Mesendoderm (in vitro differentiated cells): ENCODE measurements around the gene SMIM45.

Experiments used
- DNase-seq: peaks from one replicate; pipeline ENCODE4 v3.0.0; 2013
- H2AK5ac ChIP-seq: 2 replicates; pipeline ENCODE4 v1.6.1; 2013; ENCODE audit warnings: low read length, inconsistent platforms
- H2BK120ac ChIP-seq: 2 replicates; pipeline ENCODE4 v1.6.1; 2013; ENCODE audit warnings: low read depth, mild to moderate bottlenecking, low read length, moderate library complexity, mixed read lengths
- H2BK15ac ChIP-seq: replicated peaks from 2 replicates; pipeline ENCODE4 v1.6.1; 2013; ENCODE audit warnings: low read depth, mild to moderate bottlenecking, moderate library complexity
- H2BK5ac ChIP-seq: 2 replicates; pipeline ENCODE4 v1.6.1; 2013; ENCODE audit warnings: low read length, inconsistent platforms
- H3K18ac ChIP-seq: 2 replicates; pipeline ENCODE4 v1.6.1; 2013; ENCODE audit warnings: mild to moderate bottlenecking, low read length, mixed read lengths
- H3K23ac ChIP-seq: one replicate; pipeline ENCODE4 v1.6.1; 2013; ENCODE audit warnings: low read length
- H3K27ac ChIP-seq: 2 replicates; pipeline ENCODE4 v1.5.1; 2013; ENCODE audit warnings: low read depth, mild to moderate bottlenecking, inconsistent platforms, low read length, moderate library complexity
- H3K27me3 ChIP-seq: 2 replicates; pipeline ENCODE4 v1.6.1; 2013; ENCODE audit warnings: low read length, control low read depth, mild to moderate bottlenecking, inconsistent platforms; ENCODE audit not compliant: insufficient read depth, poor library complexity
- H3K36me3 ChIP-seq: 2 replicates; pipeline ENCODE4 v1.6.1; 2013; ENCODE audit warnings: low read length, inconsistent platforms; ENCODE audit not compliant: control insufficient read depth, insufficient read depth
- H3K4ac ChIP-seq: one replicate; pipeline ENCODE4 v1.6.1; 2013; ENCODE audit warnings: low read depth, mild to moderate bottlenecking, low read length, moderate library complexity
- H3K4me1 ChIP-seq: 2 replicates; pipeline ENCODE4 v1.6.1; 2013; ENCODE audit warnings: low read depth, low read length, inconsistent platforms; ENCODE audit not compliant: control insufficient read depth
- H3K4me2 ChIP-seq: 2 replicates; pipeline ENCODE4 v1.6.1; 2013; ENCODE audit warnings: low read length
- H3K4me3 ChIP-seq: 2 replicates; pipeline ENCODE4 v1.5.1; 2013; ENCODE audit warnings: mild to moderate bottlenecking, low read length
- H3K56ac ChIP-seq: one replicate; pipeline ENCODE4 v1.6.1; 2013; ENCODE audit warnings: low read length
- H3K79me1 ChIP-seq: 2 replicates; pipeline ENCODE4 v1.6.1; 2013; ENCODE audit warnings: low read length, inconsistent platforms
- H3K79me2 ChIP-seq: 2 replicates; pipeline ENCODE4 v1.6.1; 2013; ENCODE audit warnings: mild to moderate bottlenecking, low read length; ENCODE audit not compliant: control insufficient read depth, insufficient read depth
- H3K9ac ChIP-seq: 2 replicates; pipeline ENCODE4 v1.6.1; 2013; ENCODE audit warnings: low read length, inconsistent platforms
- H4K5ac ChIP-seq: one replicate; pipeline ENCODE4 v1.6.1; 2013; ENCODE audit warnings: low read length
- H4K8ac ChIP-seq: one replicate; pipeline ENCODE4 v1.6.1; 2013; ENCODE audit warnings: low read depth, mild to moderate bottlenecking, control low read depth, low read length, moderate library complexity
- WGBS: extraction: QIAGEN DNeasy Blood & Tissue Kit; methylation state at CpG from one replicate; pipeline ENCODE4 v1.1.7; 2013; ENCODE audit warnings: low lambda C conversion rate, missing lambda C conversion rate; ENCODE audit not compliant: insufficient coverage; ENCODE audit errors: extremely low coverage; 5-methylcytosine and 5-hydroxymethylcytosine counted together

The SMIM45 gene

GRCh38 chr22:41907436-41908401 is 44.2 kb upstream of the SMIM45 start:
- Histone ChIP-seq H3K79me2 (no peaks in the 10 kb centered on the region), H3K4ac (no peak overlapping the region), H2AK5ac (no peak overlapping the region), H2BK5ac (no peak overlapping the region), H4K8ac (no peak overlapping the region), H3K4me1 (no peaks in the 10 kb centered on the region), H2BK15ac (no peak overlapping the region), H3K56ac (no peak overlapping the region), H3K36me3 (peaks cover 5% of the 10 kb centered on the region), H3K27me3 (peaks cover 23% of the 10 kb centered on the region), H3K4me2 (no peak overlapping the region), H3K9ac (no peak overlapping the region), H2BK120ac (no peak overlapping the region), H3K23ac (no peak overlapping the region), H4K5ac (no peak overlapping the region), H3K18ac (no peak overlapping the region), H3K79me1 (no peaks in the 10 kb centered on the region), H3K27ac (no peak overlapping the region), H3K4me3 (no peak overlapping the region)
- DNase-seq: no peak
- no CpG with 5 or more reads among the region's 10 CpGs for WGBS

DNA sequence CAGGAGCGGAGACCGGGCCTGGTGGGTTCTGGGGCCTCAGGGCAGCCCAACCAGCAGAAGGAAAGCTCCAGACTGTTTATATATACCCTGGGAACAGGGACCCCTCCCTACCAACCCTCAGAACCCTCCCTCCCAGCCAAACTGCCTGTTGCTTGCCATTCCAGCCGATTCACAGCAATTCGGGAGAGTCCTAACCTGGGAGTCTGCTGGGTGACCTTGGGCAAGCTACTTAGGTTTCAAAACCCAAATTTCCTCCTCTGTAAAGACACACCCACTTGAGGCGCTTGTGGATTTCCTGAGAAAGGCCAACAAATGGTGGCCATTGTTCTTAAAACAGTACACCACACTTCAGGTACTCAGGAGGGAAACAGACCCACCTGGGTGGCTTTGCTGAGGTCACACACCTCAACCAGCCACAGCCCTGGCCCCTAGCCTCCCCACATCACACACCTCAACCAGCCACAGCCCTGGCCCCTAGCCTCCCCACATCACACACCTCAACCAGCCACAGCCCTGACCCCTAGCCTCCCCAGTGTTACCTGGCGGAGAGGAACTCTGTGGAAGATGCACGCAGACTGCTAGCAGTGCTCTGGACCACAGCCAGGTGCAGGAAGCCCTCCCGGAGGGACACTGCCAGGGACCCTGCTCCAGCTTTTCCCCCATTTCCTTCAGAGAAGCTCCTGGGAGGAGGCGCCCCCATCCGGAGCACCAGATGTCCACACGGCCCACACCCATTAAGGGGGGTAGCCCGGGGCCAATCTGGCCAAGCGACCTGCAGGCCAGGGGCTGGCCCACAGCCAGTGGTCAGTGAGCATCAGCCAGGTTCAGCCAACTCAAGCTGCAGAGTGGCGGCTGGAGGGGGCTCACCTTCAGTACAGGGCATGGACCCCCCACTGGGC is 43.3 kb upstream of the SMIM45 start:
- H2BK120ac ChIP-seq: no peak overlapping the region
- no peaks in the 10 kb centered on the region for H3K79me1 ChIP-seq
- peaks cover 3% of the 10 kb centered on the region for H3K36me3 ChIP-seq
- H3K18ac ChIP-seq: no peak overlapping the region
- H2AK5ac ChIP-seq: no peak overlapping the region
- no peak overlapping the region for H3K23ac ChIP-seq
- no peaks in the 10 kb centered on the region for H3K4me1 ChIP-seq
- no peaks in the 10 kb centered on the region for H3K79me2 ChIP-seq
- no peak overlapping the region for H3K4ac ChIP-seq
- WGBS: no CpG with 5 or more reads among the region's 14 CpGs
- no peak overlapping the region for H3K56ac ChIP-seq
- no peak overlapping the region for H2BK5ac ChIP-seq
- DNase-seq: no peak
- H3K27ac ChIP-seq: no peak overlapping the region
- H4K5ac ChIP-seq: no peak overlapping the region
- peaks cover 32% of the 10 kb centered on the region for H3K27me3 ChIP-seq
- H4K8ac ChIP-seq: no peak overlapping the region
- no peak overlapping the region for H3K9ac ChIP-seq
- H3K4me2 ChIP-seq: no peak overlapping the region
- no peak overlapping the region for H2BK15ac ChIP-seq
- no peak overlapping the region for H3K4me3 ChIP-seq

DNA sequence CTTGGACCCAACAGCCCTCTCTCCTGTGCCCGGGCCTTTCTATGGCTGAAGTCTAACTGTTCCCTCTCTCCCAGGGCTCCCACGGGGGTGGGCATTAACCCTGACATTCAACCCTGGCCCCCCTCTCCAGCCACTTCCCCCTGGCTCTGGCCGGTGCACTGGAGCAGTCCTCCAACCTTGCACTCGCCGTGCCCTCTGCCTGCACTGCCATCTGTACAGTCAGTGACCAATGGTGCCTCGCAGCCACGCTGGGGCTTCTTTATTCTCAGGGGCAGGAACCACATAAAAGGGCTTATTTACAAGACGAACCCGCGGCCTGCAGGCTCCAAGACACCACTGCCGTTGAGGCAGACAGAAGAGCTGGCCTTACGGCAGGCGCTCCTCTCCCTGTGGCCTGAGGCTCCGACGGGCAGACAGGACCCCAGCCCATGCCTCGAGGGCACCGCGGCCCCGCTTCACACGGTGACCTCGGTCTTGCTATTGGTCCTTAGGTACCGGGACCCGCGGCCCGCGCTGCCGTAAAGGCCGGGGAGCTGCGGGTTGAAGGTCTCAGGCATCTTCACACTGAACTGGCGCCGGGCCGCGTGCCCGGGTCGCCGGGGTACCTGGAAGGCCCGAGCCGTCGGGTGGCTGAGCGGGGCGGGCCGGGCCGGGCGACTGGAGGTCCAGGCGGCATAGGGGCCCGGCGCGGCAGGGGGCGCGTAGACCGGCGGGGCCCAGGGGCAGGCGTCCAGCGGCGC is 42.5 kb upstream of the SMIM45 start:
- no peak overlapping the region for H3K9ac ChIP-seq
- no peak overlapping the region for H2BK15ac ChIP-seq
- no peak overlapping the region for H3K4ac ChIP-seq
- peak overlapping the region; percentile 7 for H3K56ac ChIP-seq
- H3K4me2 ChIP-seq: no peak overlapping the region
- no peak overlapping the region for H4K5ac ChIP-seq
- no peak overlapping the region for H3K27ac ChIP-seq
- no CpG with 5 or more reads among the region's 55 CpGs for WGBS
- H3K23ac ChIP-seq: no peak overlapping the region
- H3K27me3 ChIP-seq: peaks cover 39% of the 10 kb centered on the region
- no peak overlapping the region for H2BK5ac ChIP-seq
- H3K79me2 ChIP-seq: no peaks in the 10 kb centered on the region
- H3K18ac ChIP-seq: no peak overlapping the region
- peaks cover 2% of the 10 kb centered on the region for H3K36me3 ChIP-seq
- H3K79me1 ChIP-seq: no peaks in the 10 kb centered on the region
- no peaks in the 10 kb centered on the region for H3K4me1 ChIP-seq
- H3K4me3 ChIP-seq: no peak overlapping the region
- no peak for DNase-seq
- H2BK120ac ChIP-seq: no peak overlapping the region
- H4K8ac ChIP-seq: no peak overlapping the region
- no peak overlapping the region for H2AK5ac ChIP-seq

DNA sequence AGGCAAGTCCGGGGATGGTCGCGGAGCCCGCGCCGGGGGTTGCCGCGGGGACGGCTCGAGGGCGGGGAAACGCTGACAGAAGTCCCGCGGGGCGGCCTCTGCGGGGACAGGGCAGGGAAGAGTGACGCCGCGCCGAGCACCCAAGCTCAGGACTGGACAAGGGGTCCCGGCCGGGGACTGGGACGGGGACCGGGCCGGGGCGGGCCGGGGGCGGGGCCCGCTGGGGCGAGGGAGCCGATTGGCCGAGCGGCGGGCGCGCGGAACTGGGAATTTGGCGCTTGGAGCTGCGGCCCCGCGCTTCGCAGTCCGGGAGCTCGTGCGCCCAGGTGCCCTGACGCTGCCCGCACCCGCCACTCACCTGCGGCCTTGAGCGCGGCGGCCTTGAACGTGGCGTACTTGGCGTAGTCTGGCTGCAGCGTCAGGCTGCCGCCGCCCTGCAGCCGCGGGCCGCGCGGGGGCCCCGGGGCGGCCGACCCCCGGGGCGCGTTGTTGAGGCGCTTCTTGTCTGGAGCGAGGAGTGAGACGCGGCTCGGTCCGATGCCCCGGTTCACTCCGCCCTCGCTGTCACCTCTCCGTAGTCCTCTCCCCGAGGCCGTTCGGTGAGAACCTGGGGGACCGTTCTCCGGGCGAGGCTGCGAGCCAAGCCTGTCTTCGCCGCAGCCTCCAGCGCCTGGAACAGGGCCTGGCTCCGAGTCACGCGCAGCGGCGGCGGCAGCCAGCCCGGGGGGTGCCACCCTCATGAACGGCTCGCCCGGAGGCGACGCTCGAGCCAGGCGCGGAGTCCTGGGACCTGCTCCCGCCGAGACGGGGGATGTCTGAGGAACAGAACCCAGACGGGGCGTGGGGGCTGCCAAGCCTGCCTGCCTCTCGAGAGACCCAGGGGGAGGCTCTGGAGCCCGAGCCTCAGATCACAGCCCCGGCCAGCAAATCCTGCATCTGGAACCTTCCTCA is 41.6 kb upstream of the SMIM45 start:
- Histone ChIP-seq H3K36me3 (no peaks in the 10 kb centered on the region), H4K5ac (no peak overlapping the region), H2BK120ac (no peak overlapping the region), H2BK5ac (no peak overlapping the region), H2AK5ac (no peak overlapping the region), H3K4me1 (no peaks in the 10 kb centered on the region), H3K4me2 (no peak overlapping the region), H3K4ac (no peak overlapping the region), H3K79me2 (no peaks in the 10 kb centered on the region), H3K79me1 (no peaks in the 10 kb centered on the region), H3K18ac (no peak overlapping the region), H2BK15ac (no peak overlapping the region), H3K23ac (no peak overlapping the region), H3K56ac (peak overlapping the region; percentile 22), H3K9ac (no peak overlapping the region), H4K8ac (no peak overlapping the region), H3K4me3 (no peak overlapping the region), H3K27ac (no peak overlapping the region), H3K27me3 (peaks cover 46% of the 10 kb centered on the region)
- no CpG with 5 or more reads among the region's 112 CpGs for WGBS
- peak; percentile 44 for DNase-seq
